PFSK-1 (cell line): ENCODE results near the gene IFIT3.

Source experiments
- FOXP2 ChIP-seq: optimal IDR thresholded peaks from 2 replicates; pipeline ENCODE3; 2011; ENCODE audit warnings: borderline replicate concordance, control low read depth, inconsistent platforms; ENCODE audit not compliant: insufficient read depth; ENCODE audit errors: extremely low read length, extremely low read depth
- POLR2AphosphoS5 ChIP-seq: IDR thresholded peaks from 2 replicates; pipeline ENCODE4 v1.6.1; 2012; ENCODE audit warnings: low read depth, mild to moderate bottlenecking, control low read depth, low read length, moderate library complexity
- SIN3A ChIP-seq: IDR thresholded peaks from 2 replicates; pipeline ENCODE4 v1.6.1; 2012; ENCODE audit warnings: mild to moderate bottlenecking, low read length, moderate library complexity, borderline replicate concordance; ENCODE audit not compliant: insufficient read depth
- TF ChIP-seq, protein P1 (sequence below), 2 experiments: IDR thresholded peaks; 2 replicates each; pipeline versions ENCODE4 v1.6.1 to v1.8.0; 2011 to 2012; ENCODE audit warnings: low read depth in 2 of 2, low read length in 2 of 2, control low read depth in 1 of 2, inconsistent platforms in 1 of 2, mild to moderate bottlenecking in 1 of 2, moderate library complexity in 1 of 2; ENCODE audit not compliant: insufficient read depth in 1 of 2

DNA sequence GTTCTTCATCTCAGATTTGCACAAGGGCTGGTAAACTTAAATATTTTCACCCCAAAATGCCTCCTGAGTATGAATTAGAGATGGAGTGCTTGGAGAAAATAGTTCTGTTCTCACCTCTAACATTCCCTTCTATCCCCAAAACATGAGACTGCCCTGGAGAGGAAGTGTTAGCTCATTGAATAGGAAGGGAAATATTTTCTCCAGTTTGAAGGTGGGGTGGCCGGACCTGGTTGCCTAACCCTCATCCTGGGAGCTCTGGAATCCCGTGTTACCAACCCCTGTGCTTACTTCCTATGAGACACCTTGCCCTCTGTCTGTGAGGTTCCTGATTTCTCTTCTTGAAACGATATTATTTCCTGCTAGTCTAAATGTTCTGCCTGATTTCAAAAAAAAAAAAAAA lies 25.2 kb upstream of the IFIT3 start:
- TF ChIP-seq POLR2AphosphoS5, result no peak
- TF ChIP-seq FOXP2, result no peak
- TF ChIP-seq, protein P1, sequence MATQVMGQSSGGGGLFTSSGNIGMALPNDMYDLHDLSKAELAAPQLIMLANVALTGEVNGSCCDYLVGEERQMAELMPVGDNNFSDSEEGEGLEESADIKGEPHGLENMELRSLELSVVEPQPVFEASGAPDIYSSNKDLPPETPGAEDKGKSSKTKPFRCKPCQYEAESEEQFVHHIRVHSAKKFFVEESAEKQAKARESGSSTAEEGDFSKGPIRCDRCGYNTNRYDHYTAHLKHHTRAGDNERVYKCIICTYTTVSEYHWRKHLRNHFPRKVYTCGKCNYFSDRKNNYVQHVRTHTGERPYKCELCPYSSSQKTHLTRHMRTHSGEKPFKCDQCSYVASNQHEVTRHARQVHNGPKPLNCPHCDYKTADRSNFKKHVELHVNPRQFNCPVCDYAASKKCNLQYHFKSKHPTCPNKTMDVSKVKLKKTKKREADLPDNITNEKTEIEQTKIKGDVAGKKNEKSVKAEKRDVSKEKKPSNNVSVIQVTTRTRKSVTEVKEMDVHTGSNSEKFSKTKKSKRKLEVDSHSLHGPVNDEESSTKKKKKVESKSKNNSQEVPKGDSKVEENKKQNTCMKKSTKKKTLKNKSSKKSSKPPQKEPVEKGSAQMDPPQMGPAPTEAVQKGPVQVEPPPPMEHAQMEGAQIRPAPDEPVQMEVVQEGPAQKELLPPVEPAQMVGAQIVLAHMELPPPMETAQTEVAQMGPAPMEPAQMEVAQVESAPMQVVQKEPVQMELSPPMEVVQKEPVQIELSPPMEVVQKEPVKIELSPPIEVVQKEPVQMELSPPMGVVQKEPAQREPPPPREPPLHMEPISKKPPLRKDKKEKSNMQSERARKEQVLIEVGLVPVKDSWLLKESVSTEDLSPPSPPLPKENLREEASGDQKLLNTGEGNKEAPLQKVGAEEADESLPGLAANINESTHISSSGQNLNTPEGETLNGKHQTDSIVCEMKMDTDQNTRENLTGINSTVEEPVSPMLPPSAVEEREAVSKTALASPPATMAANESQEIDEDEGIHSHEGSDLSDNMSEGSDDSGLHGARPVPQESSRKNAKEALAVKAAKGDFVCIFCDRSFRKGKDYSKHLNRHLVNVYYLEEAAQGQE (IDR thresholded peaks at IDR 0.05; ENCODE audit: insufficient read depth in 1 of 2, low read depth in 2 of 2, low read length in 2 of 2), result no peak
- TF ChIP-seq SIN3A, result no peak
